GM12891 (cell line): ENCODE data around the gene CELSR1.

Experiments used
- PAX5 ChIP-seq: IDR thresholded peaks from 2 replicates; pipeline ENCODE4 v1.6.1; 2011; ENCODE audit warnings: low read length, moderate library complexity, mild to moderate bottlenecking; ENCODE audit not compliant: insufficient read depth, severe bottlenecking
- POLR2A ChIP-seq: IDR thresholded peaks from 2 replicates; pipeline ENCODE4 v1.6.1; 2011; ENCODE audit warnings: low read depth, low read length, control low read depth
- POLR2AphosphoS5 ChIP-seq: IDR thresholded peaks from 2 replicates; pipeline ENCODE4 v1.6.1; 2011; ENCODE audit warnings: low read depth, low read length, control low read depth
- TAF1 ChIP-seq: IDR thresholded peaks from 2 replicates; pipeline ENCODE4 v1.6.1; 2011; ENCODE audit warnings: low read depth, low read length, control low read depth

DNA sequence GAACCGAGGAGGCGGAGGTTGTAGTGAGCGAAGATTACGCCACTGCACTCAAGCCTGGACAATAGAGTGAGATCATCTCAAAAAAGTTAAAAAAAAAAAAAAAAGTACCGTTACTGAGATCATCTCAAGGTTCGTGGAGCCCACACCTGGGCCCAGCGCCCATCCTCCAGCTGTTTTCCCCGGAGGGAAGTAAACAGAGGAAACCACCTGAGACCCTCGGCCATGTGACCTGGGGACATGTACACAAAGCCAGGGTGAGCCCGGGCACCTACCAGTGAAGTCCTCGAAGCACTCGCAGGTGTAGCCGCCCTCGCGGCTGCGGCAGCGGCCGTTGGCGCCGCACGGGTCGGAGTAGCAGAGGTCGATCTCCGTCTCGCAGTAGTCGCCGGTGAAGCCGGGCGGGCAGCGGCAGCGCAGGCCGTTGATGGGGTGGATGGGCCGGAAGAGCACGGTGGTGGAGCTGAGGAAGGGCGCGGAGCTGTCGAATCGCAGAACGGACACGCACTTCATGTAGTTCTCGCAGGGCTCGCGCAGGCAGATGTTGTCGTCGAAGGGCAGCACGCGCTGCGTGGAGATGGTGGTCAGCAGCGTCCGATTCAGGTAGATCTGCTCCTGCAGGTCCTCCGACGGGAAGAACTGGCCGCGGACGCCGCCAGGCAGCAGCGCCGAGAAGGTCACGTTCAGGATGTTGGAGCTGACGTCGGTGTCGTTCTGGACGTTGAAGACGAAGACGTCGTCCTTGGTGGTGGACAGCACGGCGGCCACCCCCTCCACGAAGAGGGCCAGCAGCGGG is 73.8 kb downstream of the CELSR1 start:
- TF ChIP-seq POLR2AphosphoS5 (no peak), TAF1 (no peak), PAX5 (no peak), POLR2A (no peak)
